HFFc6 (cell line): Measurements from ENCODE around the gene CCL21. TPM values are rescaled to one million over a fixed set of nuclear protein-coding genes. Genes with fewer than 3 reads are reported as not detected.
A peak's percentile ranks its signal among the peaks of the same experiment; 100 is the strongest.

Source experiments
- DNase-seq: peaks from one replicate; pipeline ENCODE4 v3.0.0-alpha.2; 2018
- H3K27ac Mint-ChIP-seq: 2 replicates; pipeline ENCODE4 v1.8.0; 2020; ENCODE audit warnings: mild to moderate bottlenecking, mixed read lengths
- H3K27me3 Mint-ChIP-seq: 2 replicates; pipeline ENCODE4 v1.8.0; 2021; ENCODE audit warnings: mild to moderate bottlenecking, moderate library complexity, mixed read lengths; ENCODE audit not compliant: insufficient read depth
- H3K36me3 Mint-ChIP-seq: 2 replicates; pipeline ENCODE4 v1.8.0; 2021; ENCODE audit warnings: low read depth, mixed read lengths
- H3K4me1 Mint-ChIP-seq: 2 replicates; pipeline ENCODE4 v1.8.0; 2020; ENCODE audit warnings: low read depth, mixed read lengths
- H3K4me3 Mint-ChIP-seq: 2 replicates; pipeline ENCODE4 v1.8.0; 2020; ENCODE audit warnings: mild to moderate bottlenecking, moderate library complexity, mixed read lengths
- H3K9me3 Mint-ChIP-seq: 2 replicates; pipeline ENCODE4 v1.8.0; 2020; ENCODE audit warnings: mild to moderate bottlenecking, mixed read lengths
- total RNA-seq, 6 experiments: library from RNA; stranded (reverse); fragmentation: NEBNext Ultra II Directional; extraction: Animal tissue kit (Norgen Biotek cat#: 25700); gene quantifications; 2 replicates in 1 of 6; 3 replicates in 5 of 6; pipeline ENCODE4 v1.2.3, GENCODE V29; 2021
- TF ChIP-seq, protein P1 (sequence below): fragments of 200-600 bp; sonication (generic); IDR thresholded peaks from 2 replicates; pipeline ENCODE4 v1.5.0; 2021; ENCODE audit warnings: antibody characterized with exemption, mild to moderate bottlenecking

CCL21 gene
- total RNA-seq, 6 experiments from 2014 or later, result not detected

DNA sequence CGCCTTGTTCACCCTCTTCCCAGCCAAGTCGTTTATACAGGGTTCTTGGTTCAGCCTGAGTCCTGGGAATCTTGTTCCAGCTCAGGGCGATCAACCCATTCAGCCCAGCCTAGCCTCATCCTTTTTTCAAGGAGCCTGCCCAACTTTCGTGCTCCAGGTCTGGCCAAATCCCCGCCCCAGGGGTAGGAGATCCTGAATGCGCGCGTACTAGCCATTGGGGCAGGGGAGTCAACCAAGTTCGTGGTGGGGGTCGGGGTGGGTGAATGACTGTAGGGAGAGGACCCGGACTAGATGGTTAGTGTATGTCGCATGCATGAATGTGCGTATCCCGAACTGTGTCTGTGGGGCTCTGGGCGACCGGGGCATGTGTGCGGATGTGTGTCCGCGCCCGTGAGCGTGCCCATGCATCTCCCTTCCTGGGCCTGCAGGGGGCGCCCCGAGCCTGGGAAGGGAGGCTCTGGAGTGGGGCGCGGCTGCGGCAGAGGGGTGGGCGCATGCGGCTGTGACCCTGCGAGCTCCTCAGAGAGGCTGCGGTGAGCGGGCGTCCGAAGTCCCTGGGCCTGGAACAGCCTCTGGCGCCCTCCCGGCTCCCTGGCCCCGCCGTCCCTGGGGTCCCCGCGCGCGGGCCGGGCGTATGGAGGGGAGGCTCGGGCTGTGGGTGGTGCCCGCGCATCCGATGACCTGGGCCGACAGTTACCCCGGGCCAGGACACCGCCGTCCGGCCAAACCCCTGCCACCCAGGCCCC lies 8.7 kb downstream of the CCL21 start:
- Mint-ChIP-seq H3K27ac (no peak overlapping the region), H3K4me3 (peak overlapping the region; percentile 89), H3K4me1 (0 out of 2 replicates have a peak, but pooled peaks cover 8% of the 10 kb centered on the region), H3K27me3 (peaks cover 4% of the 10 kb centered on the region), H3K9me3 (no peaks in the 10 kb centered on the region), H3K36me3 (no peaks in the 10 kb centered on the region)
- peak; percentile 28 for DNase-seq
- TF ChIP-seq, protein P1, sequence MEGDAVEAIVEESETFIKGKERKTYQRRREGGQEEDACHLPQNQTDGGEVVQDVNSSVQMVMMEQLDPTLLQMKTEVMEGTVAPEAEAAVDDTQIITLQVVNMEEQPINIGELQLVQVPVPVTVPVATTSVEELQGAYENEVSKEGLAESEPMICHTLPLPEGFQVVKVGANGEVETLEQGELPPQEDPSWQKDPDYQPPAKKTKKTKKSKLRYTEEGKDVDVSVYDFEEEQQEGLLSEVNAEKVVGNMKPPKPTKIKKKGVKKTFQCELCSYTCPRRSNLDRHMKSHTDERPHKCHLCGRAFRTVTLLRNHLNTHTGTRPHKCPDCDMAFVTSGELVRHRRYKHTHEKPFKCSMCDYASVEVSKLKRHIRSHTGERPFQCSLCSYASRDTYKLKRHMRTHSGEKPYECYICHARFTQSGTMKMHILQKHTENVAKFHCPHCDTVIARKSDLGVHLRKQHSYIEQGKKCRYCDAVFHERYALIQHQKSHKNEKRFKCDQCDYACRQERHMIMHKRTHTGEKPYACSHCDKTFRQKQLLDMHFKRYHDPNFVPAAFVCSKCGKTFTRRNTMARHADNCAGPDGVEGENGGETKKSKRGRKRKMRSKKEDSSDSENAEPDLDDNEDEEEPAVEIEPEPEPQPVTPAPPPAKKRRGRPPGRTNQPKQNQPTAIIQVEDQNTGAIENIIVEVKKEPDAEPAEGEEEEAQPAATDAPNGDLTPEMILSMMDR, result peak; percentile 94

DNA sequence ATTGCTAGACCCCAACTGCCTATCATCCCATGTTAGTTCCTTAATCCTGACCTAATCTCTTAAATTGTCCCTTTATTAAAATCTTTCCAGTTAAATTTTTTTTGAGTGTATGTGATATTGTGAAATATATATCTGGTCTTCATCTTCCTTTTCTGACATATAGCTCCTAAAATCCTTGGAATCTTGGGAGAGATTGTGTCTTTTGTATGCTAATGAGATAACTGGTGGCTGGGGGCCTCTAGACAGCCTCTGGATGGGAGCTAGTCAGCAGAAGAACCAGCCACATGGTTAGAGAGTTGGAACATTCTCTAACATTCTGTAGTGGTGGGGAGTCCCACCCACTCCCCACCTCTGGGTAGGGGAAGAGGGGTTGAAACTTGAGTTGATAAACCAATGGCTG lies 15.1 kb downstream of the CCL21 start:
- H3K36me3 Mint-ChIP-seq, result no peaks in the 10 kb centered on the region
- no peak overlapping the region for H3K4me3 Mint-ChIP-seq
- no peaks in the 10 kb centered on the region for H3K4me1 Mint-ChIP-seq
- no peaks in the 10 kb centered on the region for H3K9me3 Mint-ChIP-seq
- no peak overlapping the region for H3K27ac Mint-ChIP-seq
- TF ChIP-seq, protein P1, result no peak
- no peak for DNase-seq
- peaks cover 2% of the 10 kb centered on the region; the same call in 1 of the 2 replicates for H3K27me3 Mint-ChIP-seq

DNA sequence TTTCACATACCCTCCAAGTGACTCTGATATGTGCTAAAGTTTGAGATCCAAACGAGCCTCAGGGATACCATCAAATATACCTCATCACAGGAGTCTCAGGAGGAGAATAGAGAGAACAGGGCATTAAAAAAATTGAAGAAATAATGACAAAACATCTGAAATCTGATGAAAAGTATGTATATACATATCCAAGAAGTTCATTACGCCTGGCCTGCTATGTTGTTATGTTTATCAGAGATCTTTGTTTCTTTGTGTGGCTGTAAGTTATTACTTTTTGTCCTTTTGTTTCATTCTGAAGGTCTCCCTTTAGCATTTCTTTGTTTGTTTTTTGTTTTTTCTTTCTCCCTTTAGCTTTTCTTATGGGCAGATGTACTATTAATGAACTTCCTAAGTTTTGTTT lies 16.4 kb downstream of the CCL21 start:
- no peaks in the 10 kb centered on the region for H3K9me3 Mint-ChIP-seq
- peaks cover 2% of the 10 kb centered on the region for H3K27me3 Mint-ChIP-seq
- DNase-seq, result no peak
- H3K4me3 Mint-ChIP-seq, result no peak overlapping the region
- no peaks in the 10 kb centered on the region for H3K4me1 Mint-ChIP-seq
- H3K27ac Mint-ChIP-seq, result no peak overlapping the region
- no peaks in the 10 kb centered on the region for H3K36me3 Mint-ChIP-seq
- TF ChIP-seq, protein P1, result no peak

DNA sequence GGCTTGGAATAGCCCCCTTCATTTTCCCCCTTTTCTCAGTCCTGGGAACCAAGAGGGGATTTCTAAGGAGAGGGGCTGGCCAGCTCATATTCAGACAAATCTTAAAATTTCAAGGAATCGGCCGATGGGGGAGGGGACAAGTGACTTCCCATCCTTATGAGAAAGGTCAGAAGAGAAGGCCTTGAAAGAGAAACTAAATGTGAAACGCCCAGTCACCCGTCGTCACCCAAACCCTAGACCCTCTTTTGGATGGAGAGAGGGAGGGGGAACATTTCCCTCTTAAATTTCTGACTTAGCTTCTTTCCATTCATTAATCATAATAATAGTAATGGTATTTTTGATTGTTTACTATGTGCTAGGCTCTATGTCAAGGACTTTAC lies 18.0 kb downstream of the CCL21 start:
- Mint-ChIP-seq H3K9me3 (no peaks in the 10 kb centered on the region), H3K4me3 (no peak overlapping the region), H3K27ac (no peak overlapping the region), H3K4me1 (peaks cover 2% of the 10 kb centered on the region), H3K36me3 (no peaks in the 10 kb centered on the region), H3K27me3 (peaks cover 2% of the 10 kb centered on the region)
- TF ChIP-seq, protein P1, result no peak
- no peak for DNase-seq

DNA sequence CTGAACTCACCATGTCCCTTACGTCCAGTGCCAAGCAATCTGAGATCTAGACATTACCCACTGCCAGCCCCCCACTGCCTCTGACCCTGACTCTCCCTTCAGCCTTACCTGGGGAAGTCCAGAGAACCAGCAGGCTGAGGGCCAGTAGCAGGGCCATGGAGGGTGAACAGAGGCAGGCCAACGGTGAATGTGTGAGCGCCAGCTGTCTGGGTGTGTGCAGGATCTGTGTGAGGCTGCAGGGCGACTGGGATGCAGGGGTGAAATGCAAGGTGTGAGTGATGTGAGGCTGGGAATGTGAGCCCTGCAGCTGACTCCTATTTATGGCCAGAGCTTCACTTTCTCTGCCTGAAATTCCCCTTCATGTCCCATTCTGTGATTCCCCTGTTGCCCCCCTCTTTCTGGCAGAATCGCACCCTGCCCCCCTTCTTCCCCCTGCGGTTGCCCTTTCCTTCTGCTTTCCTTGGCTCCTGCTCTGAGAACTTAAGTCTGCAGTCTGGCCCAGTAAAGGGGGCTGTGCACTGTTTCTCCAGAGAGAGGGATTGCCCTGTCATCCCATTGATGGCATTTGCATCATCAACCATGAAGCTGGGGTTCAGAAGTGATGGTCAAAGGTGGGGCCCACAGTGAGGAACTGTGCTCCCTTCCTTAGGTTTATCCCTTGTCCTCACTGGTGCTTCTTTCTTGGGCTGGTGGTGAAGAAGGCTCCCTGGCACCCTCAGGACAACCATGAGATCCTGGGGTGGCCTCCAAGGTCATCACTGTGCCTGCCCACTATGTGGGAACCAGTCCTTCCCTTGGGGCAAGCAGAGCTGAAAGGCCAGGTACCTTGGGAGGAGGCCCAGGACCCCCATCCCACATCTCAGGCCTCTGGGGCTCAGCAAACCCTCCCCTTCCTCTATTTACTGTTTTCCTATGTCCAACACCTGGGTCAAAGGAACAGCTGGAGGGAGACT lies 18.7 kb downstream of the CCL21 start, which contains the start of gene CCL19:
Gene CCL19 (minus strand): TSS at position 294 of the 953 bp plus-strand sequence. CDS start 137 bp downstream, at position 157.
- no peaks in the 10 kb centered on the region for H3K36me3 Mint-ChIP-seq
- DNase-seq, result no peak
- H3K4me1 Mint-ChIP-seq, result peaks cover 8% of the 10 kb centered on the region

More for the DNA sequence above, 18.7 kb downstream of the CCL21 start, which contains the start of gene CCL19:
- Mint-ChIP-seq H3K4me3 (no peak within 1 kb of the TSS), H3K27ac (no peak within 1 kb of the TSS), H3K27me3 (peaks cover 2% of the 10 kb centered on the region), H3K9me3 (no peaks in the 10 kb centered on the region)
- TF ChIP-seq, protein P1, result no peak
